Activated naive CD4-positive, alpha-beta T cell treated with Interleukin-2 at 50 U/mL for 16 hours (primary cell): Measurements from ENCODE around the gene KRTAP10-7.
"Not testable (repeated sequence)": the region's sequence is repeated elsewhere in the genome, so short reads cannot be mapped to it uniquely, and the experiment has no call there.

Source experiments
- DNase-seq: peaks from one replicate; pipeline ENCODE4 v3.0.0-alpha.2; 2020

The KRTAP10-7 gene

DNA sequence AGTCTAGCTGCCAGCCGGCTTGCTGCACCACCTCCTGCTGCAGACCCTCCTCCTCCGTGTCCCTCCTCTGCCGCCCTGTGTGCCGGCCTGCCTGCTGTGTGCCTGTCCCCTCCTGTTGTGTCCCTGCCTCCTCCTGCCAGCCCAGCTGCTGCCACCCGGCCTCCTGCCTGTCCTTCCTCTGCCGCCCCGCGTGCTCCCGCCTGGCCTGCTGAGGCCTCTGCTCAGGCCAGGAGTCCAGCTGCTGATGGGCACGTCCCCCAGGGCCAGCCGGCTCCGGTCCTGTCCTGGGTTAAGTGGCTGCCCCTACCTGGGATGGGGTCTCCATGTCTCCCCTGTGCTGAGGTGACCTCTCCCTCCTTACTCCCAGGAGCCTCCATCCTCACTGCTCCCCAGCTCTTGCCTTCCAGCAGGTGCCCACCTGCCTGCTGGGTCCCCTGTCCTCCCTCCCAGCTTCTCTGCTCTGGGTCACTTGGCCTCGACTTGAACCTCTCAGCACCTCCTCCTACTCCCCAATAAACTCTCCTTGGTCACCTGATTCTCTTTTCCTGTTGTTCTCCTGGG is 12.4 kb downstream of the KRTAP10-7 start:
- no peak for DNase-seq

DNA sequence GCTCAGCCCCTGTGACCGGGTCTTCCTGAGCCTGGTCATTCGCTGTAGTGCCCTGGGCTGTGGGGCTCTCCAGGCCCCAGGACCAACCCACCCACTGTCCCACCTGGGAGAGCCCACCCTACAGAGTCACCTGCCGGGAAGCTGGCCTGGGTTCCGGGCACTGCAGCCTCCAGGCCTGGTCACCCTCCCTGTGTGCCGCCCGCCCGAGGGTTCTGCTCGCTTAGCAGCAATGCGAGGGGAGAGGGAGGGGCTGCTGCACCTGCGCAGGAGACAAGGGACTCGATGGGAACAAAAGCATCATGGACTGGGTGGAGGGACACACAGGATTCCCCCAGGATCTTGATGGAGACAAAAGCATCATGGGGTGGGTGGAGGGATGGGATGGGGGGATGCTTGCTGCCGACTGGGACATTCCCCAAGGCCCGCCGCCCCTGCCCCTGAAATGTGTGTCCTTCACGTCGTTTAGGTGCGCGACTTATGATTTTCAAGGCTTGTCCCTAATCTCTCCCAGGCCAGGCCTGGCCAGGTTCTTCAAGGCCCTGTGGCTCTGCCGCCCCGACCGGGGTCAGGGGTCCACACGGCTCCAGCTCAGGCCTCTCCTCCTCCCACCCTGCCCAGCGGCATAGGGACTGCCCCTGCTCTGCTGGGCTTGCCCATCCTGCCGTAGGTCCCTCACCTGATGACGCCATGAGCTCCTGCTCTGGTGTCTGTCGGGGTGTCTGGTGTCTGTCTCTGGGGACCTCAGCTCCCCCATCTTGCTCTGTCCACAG is 13.2 kb downstream of the KRTAP10-7 start:
- no peak for DNase-seq

DNA sequence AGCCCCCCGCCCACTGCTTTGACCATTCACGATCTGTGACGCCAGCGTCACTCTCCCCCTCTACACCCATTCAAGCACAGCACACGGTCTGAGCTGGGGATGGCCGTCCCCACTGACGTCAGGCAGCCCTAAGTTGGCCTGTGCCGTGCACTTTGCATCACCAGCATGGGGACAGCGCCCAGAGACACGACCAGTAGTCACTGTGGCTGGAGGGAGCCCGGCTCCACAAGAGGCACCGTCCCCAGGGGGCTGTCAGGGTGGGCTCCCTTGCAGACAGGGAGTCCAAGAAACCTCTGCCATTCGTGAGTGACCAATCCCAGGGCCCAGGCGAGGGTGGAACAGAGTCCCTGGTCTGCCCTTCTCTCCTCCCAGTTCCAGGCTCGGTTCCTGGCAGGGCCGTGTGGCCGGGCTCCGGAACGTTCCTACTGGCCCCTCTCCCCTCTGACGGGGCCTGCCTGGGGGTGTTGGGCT is 13.8 kb downstream of the KRTAP10-7 start:
- no peak for DNase-seq

DNA sequence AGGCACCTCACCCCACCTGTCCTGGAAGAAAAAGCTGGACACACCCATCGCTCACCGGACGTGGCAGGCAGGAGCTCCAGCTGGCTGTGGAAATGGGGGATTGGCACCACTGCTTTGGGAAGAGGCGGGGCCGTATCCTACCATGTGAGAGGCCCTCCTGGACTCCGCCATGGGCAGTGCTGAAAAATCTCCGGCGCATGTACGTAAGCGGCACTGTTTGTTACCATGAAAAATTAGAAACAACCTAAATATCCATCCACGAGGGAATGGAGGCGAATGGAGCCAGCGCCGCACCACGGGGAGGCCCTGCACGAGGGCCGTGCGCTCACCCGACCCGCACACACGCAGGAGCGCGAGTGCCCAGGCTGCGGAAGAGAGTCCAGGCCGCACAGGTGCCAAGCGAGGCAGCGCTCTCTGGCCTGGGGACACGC is 14.6 kb downstream of the KRTAP10-7 start:
- DNase-seq, result no peak

DNA sequence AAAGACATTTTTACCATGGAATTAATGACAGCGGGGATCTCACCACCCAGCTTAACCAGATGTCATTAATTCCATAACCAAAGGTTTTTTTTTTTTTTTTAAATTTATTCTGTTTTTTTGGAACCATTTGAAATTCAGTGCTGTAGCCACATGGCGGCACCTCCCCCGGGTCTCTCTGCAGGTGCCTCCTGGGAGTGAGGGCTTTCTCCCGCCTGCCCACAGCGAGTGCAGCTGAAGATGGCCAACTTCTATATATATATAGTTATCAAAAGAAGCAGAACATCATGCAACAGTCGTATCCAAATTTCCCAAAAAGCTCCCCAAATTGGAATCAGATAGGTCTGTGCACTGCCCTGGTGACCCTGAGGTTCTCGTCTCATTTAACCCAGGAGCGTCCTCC is 15.1 kb downstream of the KRTAP10-7 start:
- no peak for DNase-seq

DNA sequence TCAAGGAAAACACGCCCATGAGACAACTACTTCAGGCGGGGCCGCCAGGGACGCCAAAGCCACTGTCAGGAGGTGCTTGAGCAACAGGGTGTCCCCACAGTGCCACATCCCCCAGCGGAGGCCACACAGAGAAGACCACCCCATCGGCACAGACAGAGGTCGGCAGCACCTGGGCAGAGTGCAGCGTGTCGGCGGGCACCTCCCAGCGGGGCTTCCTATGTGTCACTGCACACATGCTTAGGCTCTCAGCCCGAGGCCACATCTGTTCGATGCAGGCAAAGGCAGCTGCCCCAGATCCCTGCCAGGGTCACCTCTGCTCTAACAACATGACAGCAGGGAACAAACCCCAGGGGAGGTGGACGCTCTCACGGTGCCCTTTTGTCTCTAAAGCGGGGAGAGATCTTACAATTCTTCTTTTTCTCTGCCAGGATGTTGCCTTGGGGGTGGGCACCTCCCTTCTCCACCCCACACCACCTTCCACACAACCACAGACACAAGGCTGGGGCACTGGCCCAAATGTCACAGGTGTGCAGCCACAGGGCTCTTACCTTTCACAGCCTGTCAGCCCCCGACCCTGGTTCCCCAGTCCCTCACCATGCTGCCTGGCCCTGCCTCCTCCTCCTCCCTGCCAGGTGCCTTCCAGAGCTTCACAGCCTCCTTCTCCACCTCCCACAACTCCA is 15.7 kb downstream of the KRTAP10-7 start:
- DNase-seq, result no peak

DNA sequence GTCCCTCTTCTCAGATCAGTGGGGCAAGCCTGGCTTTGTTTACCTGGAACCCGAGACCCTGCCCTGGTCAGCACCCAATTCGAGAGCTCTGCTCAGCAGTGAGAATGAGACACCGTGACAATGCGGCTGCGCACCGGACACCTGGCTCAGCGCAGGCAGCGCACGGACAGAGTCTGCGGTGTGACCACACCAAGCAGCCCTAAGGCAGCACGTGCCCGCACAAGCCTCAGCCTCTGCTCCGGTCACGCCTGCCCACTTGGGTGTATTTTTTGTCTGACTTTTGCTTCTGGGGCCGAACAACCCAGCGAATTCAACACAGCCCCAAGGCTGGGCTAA is 16.2 kb downstream of the KRTAP10-7 start:
- no peak for DNase-seq

DNA sequence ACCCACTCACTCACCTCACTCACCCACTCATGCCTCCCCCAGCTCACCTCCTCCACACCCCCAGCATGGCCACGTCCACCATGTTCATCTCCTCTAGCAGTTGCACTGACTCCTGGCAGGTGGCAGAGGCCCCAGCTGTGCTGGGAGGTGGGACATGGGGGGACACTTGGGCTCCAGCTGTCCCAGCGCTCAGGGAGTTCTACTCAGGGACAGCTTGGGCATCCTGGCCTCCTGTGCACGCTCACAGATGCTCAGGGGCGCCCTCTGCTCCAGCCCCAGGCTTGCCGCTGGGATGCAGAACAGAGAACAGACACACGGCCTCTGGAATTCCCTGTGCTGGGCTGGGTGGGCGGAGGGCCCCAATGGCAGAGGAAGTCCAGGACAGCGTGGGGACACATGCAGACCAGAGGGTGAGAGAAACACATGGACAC is 16.7 kb downstream of the KRTAP10-7 start:
- DNase-seq, result no peak

DNA sequence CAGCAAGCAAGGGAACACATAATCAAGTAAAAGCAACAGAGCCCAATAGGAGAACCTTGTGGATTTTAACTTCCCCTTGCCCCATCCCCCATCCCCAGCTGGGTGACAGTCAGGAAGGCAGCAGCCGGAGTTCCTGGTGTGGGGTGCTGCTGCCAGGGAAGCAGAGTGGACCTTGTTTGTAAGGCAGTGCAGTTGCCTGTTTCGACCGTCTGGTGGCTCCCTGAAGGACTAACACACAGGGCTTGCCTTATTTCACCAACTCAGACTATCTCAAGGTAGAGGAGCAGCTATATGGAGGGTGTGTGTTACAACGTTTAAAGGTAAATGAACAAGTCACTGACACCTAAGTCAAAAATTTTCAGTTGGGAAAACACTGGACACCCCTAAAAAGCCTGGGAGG is 18.1 kb downstream of the KRTAP10-7 start:
- DNase-seq, result peak; percentile 5

DNA sequence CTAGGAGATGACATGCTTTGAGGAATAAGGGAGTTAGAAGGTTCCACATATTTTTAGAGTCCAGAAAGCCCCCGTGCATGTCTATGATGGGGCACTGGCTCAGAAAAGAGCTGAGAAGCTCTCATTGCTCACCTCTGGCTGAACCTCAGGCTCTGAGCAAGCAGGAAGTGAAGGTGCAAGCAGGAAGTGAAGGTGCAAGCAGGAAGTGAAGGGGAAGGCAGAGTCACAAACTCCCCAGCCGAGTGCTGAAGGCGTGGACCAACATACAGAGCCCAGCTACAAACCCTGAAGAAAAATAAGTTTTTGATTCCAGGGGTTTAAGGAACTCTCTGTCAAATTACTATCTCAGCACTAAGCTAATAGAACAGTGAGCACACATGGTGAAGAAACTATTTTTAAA is 18.5 kb downstream of the KRTAP10-7 start:
- DNase-seq, result peak; percentile 60

DNA sequence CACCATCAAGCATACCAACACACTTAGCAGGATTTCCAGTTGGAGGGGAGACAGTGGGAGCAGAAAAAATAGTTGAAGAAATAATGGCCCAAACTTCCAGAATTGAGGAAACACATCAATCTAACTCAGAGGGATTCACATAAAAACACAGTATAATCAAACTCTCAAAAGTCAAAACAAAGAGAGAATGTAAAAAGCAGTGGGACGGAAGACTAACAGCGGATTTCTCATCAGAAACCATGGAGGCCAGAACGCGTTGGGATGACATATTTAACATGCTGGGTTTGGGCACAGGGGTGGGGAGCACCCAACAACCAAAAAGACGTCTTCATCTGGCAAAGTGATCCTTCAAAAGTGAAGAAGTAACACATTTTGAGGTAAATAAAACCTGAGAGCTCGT is 19.5 kb downstream of the KRTAP10-7 start:
- no peak for DNase-seq

DNA sequence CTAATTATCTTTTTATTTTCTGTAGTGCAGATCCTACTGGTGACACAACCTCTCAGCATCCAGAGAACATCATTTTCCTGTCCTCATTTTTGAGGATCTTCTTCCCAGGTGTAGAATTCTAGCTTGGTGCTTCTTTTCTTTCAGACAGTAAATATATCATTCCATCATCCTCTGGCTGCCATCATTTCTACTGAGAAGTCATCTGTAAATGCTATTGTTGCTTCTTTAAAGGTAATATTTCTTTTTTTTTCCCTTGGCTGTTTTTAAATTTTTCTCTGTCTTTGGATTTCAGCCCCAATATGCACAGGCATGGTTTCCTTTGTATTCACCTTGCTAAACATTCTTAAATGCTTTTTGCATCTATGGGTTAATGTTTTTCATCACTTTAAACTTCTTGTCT is 23.2 kb downstream of the KRTAP10-7 start:
- DNase-seq, result no peak

DNA sequence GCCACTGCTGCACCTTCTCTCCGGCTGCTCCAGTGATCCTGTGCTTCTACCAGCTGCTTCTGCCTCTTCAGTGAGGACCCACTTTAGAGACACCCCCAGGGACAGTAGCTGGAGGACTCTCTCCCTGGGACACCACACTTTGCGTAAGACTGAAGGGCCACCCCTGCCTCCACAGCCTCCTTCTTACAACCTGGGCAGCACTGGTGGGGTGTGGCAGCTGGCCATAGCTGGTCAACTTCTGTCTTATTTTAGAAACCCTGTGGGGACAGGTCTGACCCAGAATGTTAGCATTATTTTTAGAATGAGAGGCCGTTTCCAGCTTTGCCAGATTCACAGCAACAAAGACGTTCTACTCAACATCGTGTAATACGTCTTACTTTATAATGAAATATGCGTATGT is 25.4 kb downstream of the KRTAP10-7 start:
- no peak for DNase-seq

DNA sequence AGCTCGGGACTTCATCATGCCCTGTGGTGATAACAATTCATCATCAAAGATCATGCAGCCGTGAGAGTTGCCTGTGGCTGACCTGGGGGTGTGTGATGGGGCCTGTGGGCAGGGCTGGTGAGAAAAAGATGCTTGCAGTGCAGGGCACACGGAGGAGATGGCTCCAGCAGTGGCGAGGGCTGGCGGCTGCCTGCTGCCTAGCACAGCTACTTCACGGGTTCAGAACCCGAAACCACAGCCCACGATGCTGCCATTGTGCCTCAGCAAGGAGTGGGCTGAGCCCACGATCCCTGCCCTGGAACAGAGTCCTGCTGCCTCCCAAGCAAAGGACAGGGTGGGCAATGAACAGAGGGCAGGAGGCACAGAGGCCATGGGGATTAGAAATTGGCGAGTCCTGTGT is 25.9 kb downstream of the KRTAP10-7 start:
- no peak for DNase-seq

DNA sequence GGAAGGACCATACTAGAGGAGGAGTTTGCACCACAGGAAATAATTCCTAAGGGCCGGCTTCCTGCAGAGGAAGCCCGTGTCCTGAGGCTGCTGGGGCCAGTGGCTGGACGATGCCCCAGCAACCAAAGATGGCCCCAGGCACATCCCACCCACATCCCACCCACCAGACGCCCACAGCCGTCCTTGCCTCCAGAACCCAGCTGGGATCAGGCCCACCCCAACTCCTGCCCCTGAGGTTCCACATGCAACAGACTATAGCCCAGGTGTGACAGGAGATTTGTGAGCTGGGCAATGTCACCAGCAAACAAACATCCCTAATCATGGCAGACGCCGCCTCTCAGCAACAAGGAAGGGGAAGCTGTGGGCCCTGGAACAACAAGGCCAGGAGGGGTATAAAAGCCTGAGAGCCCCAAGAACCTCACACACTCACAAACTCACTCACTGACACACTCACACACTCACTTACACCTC is 26.3 kb downstream of the KRTAP10-7 start, which contains the start of gene KRTAP10-9:
KRTAP10-9 (plus strand) TSS at position 421 of the 471 bp plus-strand sequence. CDS start 79 bp downstream, outside the sequence.
- no peak for DNase-seq

DNA sequence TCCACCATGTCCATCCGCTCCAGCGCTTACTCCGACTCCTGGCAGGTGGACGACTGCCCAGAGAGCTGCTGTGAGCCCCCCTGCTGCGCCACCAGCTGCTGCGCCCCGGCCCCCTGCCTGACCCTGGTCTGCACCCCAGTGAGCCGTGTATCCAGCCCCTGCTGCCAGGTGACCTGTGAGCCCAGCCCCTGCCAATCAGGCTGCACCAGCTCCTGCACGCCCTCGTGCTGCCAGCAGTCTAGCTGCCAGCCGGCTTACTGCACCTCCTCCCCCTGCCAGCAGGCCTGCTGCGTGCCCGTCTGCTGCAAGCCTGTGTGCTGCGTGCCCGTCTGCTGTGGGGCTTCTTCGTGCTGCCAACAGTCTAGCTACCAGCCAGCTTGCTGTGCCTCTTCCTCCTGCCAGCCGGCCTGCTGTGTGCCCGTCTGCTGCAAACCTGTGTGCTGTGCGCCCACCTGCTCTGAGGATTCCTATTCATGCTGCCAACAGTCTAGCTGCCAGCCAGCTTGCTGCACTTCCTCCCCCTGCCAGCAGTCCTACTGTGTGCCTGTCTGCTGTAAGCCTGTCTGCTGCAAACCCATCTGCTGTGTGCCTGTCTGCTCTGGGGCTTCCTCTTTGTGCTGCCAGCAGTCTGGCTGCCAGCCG is 26.9 kb downstream of the KRTAP10-7 start:
- not testable (repeated sequence) for DNase-seq

DNA sequence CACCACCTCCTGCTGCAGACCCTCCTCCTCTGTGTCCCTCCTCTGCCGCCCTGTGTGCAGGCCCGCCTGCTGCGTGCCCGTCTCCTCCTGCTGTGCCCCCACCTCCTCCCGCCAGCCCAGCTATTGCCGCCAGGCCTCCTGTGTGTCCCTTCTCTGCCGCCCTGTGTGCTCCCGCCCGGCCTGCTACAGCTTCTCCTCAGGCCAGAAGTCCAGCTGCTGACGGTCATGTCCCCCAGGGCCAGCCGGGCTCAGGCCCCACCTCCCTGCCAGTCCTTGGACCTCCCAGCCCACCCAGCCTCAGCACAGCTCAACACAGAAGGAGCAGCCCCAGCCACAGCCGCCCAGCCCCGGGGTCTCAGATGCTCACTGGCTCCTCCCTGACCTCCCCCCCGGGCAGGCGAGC is 27.4 kb downstream of the KRTAP10-7 start:
- not testable (repeated sequence) for DNase-seq

DNA sequence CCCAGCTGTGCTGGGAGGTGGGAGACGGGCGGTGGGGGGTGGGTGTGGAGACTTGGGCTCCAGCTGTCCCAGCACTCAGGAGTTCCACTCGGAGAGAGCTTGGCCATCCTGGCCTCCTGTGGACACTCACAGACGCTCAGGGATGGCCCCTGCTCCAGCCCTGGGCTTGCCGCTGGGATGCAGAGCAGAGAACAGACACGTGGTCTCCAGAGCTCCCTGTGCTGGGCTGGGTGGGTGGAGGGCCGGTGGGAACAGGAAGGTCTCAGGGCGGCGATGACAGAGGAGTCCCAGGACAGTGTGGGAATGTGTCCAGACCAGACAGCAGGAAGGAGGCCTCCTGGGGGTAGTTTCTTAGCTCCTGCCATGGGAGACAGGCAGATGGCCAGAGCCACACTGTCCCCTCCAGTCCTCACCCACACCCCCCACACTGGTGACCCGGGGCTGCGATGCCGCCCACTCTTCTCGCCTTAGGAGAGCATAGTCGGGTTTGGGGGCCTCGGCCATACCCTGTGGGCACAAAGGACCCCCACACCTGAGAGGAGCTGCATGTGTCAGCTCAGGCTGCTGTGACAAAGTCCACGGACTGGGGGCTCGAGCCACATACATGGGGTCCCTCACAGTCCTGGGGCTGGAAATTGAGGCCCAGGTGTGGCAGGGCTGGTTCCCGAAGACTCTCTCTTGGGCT is 28.5 kb downstream of the KRTAP10-7 start:
- DNase-seq, result no peak

DNA sequence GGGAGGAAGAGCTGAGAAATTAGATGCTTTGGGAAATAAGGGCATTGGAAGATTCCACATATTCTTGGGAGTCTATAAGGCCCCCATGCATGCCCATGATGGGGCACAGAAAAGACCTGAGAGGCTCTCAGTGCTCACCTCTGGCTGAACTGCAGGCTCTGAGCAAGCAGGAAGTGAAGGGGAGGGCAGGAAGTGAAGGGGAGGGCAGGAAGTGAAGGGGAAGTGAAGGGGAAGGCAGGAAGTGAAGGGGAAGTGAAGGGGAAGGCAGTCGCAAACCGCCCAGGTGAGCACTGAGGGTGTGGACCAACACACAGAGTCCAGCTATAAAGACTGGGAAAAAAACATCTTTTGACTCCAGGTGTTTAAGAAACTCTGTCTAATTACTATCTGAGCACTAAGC is 30.0 kb downstream of the KRTAP10-7 start:
- DNase-seq, result no peak

DNA sequence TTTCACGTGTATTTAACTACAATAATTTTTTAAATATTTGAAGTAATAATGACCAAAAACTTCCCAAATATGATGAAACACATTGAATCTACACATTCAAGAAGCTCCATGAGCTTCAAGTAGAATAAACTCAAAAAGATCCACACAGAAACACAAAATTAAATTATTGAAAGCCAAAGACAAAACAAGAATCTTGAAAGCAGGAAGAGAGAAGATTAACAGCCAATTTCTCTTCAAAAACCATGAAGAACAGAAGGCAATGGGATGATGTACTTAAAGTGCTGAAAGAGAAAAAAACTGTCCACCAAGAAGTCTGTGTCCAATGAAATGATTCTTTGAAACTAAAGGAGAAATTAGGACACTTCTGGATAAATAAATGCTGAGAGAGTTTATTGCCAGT is 31.7 kb downstream of the KRTAP10-7 start:
- DNase-seq, result no peak

DNA sequence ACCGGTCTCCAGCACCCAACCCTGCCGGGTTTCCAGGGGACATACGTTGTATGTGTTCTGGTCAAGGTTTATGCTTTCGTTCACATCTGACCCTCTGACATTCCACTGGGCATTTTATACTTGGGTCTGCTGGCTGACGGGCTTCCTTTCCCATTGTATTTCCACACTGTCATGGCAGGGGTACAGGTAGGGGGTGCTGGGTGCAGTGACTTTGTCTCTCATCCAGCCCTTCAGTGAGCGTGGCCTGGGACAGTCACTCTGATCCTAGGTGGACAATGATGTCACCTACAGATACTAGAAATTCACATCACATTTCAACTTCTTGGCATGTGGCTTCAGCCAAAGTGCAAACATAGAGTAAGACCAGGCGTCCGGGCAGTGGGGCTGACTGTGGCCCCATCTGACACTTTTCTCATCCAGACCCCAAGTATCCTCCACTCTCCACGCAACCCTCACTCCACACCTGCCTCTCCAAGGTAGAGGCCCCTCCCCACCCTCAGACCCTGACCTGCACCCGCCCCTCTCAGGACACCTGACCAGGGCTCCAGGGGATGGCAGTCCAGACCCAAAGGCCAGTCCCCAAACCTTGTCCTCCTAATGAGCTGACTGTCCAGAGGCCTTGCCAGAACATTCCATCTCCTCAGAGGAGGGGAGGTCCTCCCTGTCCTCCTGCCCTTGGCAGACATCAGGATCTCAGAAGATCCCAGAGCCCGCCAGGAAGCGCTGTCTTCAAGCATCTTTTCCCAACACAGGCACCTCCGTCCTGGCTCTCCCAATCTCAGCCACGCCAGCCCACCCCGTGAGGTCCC is 36.0 kb downstream of the KRTAP10-7 start:
- no peak for DNase-seq
